Measurements from ENCODE around the gene NEMP1.

GRCh38 chr12:57098546-57098945 is 20.0 kb upstream of the NEMP1 start:
- TF ChIP-seq HDAC2 (IDR thresholded peaks at IDR 0.05) (no peak), RAD21 (conservative IDR thresholded peaks at IDR 0.05 in 1 of 2, IDR thresholded peaks at IDR 0.05 in 1 of 2) (no peak), CTCF (IDR thresholded peaks at IDR 0.05) (no peak), JUN (IDR thresholded peaks at IDR 0.05) (no peak)
